ENCODE measurements around the gene MNT. TPM values are rescaled to one million over a fixed set of nuclear protein-coding genes. Genes with fewer than 3 reads are reported as not detected.
A peak's percentile ranks its signal among the peaks of the same experiment; 100 is the strongest.

The MNT gene
- total RNA-seq, 1 donor from 2014 or later = 9.0 TPM

DNA sequence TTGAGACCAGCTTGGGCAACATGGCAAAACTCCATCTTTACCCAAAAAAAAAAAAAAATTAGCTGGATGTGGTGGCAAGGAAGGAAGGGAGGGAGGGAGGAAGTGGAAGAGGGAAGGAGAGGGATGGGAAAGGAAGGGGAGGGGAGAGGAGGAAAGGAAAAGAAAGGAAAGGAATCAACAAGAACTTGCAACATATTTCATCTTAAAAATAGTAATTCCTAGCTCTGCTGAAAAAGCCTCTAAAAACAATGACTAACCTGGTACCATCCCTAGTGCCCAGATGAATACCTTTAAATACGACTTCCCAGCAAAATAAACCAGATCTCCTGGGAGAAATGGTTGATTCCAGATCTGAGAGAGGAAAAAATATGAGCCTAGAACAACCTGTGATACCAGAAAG is 27.1 kb upstream of the MNT start:
- no peak overlapping the region for H3K4me3 ChIP-seq (ENCODE audit: low read depth, low read length)
- no peak for DNase-seq (ENCODE audit: low read depth)
- TF ChIP-seq, protein P1, sequence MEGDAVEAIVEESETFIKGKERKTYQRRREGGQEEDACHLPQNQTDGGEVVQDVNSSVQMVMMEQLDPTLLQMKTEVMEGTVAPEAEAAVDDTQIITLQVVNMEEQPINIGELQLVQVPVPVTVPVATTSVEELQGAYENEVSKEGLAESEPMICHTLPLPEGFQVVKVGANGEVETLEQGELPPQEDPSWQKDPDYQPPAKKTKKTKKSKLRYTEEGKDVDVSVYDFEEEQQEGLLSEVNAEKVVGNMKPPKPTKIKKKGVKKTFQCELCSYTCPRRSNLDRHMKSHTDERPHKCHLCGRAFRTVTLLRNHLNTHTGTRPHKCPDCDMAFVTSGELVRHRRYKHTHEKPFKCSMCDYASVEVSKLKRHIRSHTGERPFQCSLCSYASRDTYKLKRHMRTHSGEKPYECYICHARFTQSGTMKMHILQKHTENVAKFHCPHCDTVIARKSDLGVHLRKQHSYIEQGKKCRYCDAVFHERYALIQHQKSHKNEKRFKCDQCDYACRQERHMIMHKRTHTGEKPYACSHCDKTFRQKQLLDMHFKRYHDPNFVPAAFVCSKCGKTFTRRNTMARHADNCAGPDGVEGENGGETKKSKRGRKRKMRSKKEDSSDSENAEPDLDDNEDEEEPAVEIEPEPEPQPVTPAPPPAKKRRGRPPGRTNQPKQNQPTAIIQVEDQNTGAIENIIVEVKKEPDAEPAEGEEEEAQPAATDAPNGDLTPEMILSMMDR (conservative IDR thresholded peaks at IDR 0.05; ENCODE audit: low read depth, low read length) = no peak

DNA sequence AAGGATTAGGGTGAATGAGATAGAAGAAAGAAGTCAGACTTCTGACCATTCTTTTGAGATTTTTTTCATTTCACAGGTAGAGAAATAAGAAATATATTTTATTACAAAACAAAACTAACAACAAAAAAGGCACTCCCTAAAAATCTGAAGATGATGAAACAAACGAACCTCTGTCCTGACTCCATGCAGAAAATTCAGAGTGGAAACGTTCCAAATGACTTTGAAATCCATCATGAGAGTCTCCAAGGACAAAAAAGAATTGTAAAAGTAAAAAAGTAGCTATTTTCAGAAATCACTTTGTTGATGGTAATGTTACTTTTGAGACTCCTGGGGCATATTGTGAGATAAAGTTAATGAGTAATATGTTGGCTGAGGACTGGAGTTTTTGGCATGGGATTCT is 26.4 kb upstream of the MNT start:
- TF ChIP-seq, protein P1 (conservative IDR thresholded peaks at IDR 0.05; ENCODE audit: low read depth, low read length) = no peak
- no peak overlapping the region for H3K4me3 ChIP-seq (ENCODE audit: low read depth, low read length)
- no peak for DNase-seq (ENCODE audit: low read depth)

DNA sequence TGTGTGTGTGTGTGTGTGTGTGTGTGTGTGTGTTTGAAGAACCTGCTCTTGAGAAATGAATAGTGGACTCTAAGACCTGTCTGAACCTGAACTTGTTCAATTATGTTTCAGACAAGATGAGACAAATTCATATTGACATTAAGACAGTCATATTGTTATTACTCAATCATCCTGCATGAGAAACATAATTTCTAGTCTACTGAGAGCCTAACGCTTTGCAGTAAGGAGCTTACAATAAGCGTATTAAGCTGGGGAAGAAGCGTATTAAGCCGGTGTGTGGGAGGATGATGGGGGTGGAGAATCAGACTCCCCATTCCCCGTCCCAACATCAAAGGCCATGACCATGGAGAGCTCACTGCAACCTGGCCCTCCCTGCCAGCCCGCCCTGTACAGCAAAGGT is 22.4 kb upstream of the MNT start:
- no peak overlapping the region for H3K4me3 ChIP-seq (ENCODE audit: low read depth, low read length)
- no peak for DNase-seq (ENCODE audit: low read depth)
- TF ChIP-seq, protein P1 (conservative IDR thresholded peaks at IDR 0.05; ENCODE audit: low read depth, low read length) = no peak

DNA sequence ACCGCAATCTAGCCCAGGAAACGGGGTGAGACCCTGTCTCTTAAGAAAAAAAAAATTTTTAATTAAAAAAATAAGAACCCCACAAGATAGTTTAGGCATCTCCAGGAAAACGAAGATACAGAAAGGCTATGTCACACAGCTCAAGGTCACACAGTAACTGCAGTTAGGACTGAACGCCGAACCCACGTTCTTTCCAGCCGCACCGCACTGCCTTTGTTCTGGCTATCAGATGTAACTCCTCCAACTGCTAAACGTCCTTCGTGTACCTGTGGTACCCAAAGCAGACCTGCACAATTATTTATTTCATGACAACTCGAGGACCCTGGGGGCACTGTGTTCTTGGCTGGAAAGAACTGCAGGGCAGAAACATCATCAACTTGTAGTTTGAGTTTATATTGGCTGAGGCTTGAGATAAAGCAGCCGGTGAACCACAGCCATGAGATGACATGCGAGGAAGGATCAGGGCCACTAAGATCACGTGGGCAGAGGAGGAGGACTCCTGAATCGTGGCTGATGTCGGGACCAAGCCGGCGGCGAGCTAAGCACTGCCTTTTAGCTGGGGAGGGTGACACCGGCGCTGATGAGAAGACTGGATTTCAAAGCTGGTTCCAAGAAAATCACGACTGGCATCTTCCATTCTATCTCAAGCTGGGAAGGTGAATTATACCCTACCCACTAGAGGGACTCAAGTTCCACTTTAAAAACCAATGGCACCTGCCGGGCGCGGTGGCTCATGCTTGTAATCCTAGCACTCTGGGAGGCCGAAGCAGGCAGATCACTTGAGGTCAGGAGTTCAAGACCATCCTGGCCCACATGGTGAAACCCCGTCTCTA is 20.7 kb upstream of the MNT start:
- H3K4me3 ChIP-seq (ENCODE audit: low read depth, low read length) = no peak overlapping the region
- TF ChIP-seq, protein P1 (conservative IDR thresholded peaks at IDR 0.05; ENCODE audit: low read depth, low read length) = peak; percentile 40

DNA sequence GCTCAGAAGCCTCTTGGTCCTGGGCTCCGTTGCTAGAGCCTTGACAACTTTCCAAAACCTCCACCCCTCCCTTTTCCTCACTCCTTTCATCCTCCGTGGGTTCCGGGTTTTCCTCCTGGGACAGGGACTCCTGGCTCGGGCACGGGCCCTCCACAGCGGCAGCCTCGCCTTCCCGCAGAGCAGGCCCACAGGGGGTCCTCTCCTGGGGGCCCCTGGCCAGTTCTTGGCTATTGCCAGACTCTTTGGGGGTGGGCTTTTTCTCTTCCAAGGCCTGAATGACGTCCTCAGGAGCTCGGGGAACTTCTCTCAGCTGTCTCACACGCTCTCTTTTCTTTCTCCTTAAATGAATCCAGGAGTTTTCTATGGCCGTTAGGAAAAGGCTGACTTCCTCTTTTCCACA is 19.3 kb upstream of the MNT start:
- TF ChIP-seq, protein P1 (conservative IDR thresholded peaks at IDR 0.05; ENCODE audit: low read depth, low read length) = no peak
- H3K4me3 ChIP-seq (ENCODE audit: low read depth, low read length) = no peak overlapping the region
- no peak for DNase-seq (ENCODE audit: low read depth)

More for the DNA sequence above, 20.7 kb upstream of the MNT start:
- DNase-seq (ENCODE audit: low read depth) = no peak

DNA sequence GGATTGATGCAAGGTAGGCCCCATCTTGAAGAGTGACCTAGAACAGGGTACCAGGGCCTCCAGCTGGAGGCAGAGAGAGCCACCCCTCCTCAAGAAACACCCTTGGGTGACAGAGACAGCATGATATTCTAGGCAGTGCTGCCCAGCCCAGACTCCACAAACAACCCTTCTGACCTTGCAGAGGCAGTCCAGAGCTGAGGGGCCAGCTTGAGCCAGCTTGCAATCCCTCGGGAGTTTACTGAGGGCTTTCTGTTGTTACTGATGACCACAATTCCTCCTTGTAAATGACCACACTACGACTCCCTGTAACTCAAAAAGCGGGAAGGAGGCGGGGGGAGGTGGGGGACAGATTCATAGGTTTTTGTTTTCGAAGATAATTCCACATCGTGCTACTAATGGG is 18.6 kb upstream of the MNT start:
- no peak for DNase-seq (ENCODE audit: low read depth)
- TF ChIP-seq, protein P1 (conservative IDR thresholded peaks at IDR 0.05; ENCODE audit: low read depth, low read length) = no peak
- H3K4me3 ChIP-seq (ENCODE audit: low read depth, low read length) = no peak overlapping the region

DNA sequence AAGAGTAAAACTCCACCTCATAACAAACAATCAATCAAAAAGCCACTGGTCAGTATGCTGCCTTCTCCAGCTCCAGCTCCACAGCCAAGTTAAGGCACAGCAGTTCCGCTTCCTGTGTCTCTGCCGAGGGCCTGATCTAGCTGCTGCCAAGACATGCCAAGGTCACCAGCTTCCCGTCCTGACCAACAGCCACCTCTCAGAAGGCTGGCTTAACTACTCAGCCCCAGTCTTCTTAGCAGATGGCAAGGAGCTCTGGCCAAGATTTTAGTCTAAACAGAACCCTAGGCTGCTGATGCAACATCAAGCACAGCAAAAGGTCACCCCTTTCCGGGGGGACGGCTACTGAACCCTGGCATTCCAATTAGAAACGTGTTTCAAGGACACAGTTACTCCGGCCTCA is 17.7 kb upstream of the MNT start:
- TF ChIP-seq, protein P1 (conservative IDR thresholded peaks at IDR 0.05; ENCODE audit: low read depth, low read length) = no peak
- no peak for DNase-seq (ENCODE audit: low read depth)
- H3K4me3 ChIP-seq (ENCODE audit: low read depth, low read length) = no peak overlapping the region

All from epithelial cell of proximal tubule (primary cell).